ENCODE results near the gene NR1H2. TPM values are rescaled to one million over a fixed set of nuclear protein-coding genes. Genes with fewer than 3 reads are reported as not detected.

NR1H2 gene
- total and polyA plus RNA-seq, 8 donors: 26.7 to 78.4 (median 33.7) TPM

- peaks cover 0 to 54% of the 10 kb centered on the region in 2 donors for H3K4me1 ChIP-seq
- peak in 1 of 4 donors; percentile 34 for DNase-seq
- H3K27me3 ChIP-seq: peaks cover 7 to 89% of the 10 kb centered on the region in 2 donors
These were observed 44.9 kb upstream of the NR1H2 start for GRCh38 chr19:50331221-50331993.

GRCh38 chr19:50331994-50332243, 44.3 kb upstream of the NR1H2 start:
- H3K9me3 ChIP-seq: no peaks in the 10 kb centered on the region
- H3K27me3 ChIP-seq: peaks cover 6 to 89% of the 10 kb centered on the region in 2 donors
- TF ChIP-seq, protein P1, sequence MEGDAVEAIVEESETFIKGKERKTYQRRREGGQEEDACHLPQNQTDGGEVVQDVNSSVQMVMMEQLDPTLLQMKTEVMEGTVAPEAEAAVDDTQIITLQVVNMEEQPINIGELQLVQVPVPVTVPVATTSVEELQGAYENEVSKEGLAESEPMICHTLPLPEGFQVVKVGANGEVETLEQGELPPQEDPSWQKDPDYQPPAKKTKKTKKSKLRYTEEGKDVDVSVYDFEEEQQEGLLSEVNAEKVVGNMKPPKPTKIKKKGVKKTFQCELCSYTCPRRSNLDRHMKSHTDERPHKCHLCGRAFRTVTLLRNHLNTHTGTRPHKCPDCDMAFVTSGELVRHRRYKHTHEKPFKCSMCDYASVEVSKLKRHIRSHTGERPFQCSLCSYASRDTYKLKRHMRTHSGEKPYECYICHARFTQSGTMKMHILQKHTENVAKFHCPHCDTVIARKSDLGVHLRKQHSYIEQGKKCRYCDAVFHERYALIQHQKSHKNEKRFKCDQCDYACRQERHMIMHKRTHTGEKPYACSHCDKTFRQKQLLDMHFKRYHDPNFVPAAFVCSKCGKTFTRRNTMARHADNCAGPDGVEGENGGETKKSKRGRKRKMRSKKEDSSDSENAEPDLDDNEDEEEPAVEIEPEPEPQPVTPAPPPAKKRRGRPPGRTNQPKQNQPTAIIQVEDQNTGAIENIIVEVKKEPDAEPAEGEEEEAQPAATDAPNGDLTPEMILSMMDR (IDR thresholded peaks at IDR 0.05): no peak
- ATAC-seq: no peak
- H3K36me3 ChIP-seq: no peaks in the 10 kb centered on the region
- H3K4me1 ChIP-seq: peaks cover 0 to 49% of the 10 kb centered on the region in 2 donors
- H3K27ac ChIP-seq: peak overlapping the region; percentile 72 to 88
- H3K4me3 ChIP-seq: peak overlapping the region; percentile 46 to 52
- DNase-seq: no peak
- intact Hi-C loops (cut with DNase I): no loop called here

More at GRCh38 chr19:50331221-50331993, 44.9 kb upstream of the NR1H2 start:
- Histone ChIP-seq H3K9me3 (no peaks in the 10 kb centered on the region), H3K36me3 (no peaks in the 10 kb centered on the region), H3K4me3 (peak overlapping the region; percentile 46 to 52), H3K27ac (peak overlapping the region; percentile 72 to 88)
- TF ChIP-seq, protein P1 (IDR thresholded peaks at IDR 0.05): no peak
- intact Hi-C loops (cut with DNase I): no loop called here
- ATAC-seq: no peak

DNA sequence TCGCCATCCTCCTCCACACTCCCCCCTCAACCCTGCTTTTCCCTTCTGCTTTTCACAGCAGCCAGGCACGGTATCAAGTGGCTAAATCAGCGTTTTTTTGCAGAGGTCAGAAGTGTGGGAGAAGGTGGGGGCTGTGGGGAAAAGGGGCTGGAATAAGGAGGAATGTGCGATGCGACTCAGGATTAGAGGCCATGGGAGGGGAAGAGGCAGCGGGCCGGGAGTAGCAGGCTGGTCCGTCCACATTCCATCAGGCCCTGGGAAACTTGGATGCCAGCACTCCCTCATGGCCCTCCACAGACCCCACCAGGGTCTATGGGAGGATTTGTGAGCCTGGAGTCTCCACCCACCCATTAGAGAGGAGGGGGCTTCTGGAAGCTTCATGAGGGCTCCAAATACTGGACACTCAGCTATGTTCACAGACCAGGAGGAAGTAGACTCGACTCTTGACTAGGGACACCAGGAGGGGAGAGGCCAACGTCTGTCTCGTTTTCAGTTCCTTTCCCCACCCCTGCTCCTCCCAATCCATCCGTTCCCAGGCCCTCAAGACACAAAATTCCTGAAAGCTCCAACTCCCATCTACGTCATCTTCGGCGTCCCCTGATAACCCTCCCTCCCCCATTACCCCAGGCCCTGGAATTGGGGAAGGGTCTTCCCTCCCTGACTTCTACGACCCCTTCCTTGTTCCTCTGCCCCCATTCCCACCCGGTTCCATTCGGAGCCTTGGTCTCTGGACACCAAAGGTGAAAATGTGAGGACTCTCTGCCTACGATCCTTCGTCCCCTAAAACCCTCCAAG, 43.8 kb upstream of the NR1H2 start:
- ATAC-seq: peak; percentile 3
- peak in 2 of 4 donors; percentile 54 to 75 for DNase-seq
- Histone ChIP-seq H3K27me3 (peaks cover 2 to 85% of the 10 kb centered on the region in 2 donors), H3K9me3 (no peaks in the 10 kb centered on the region), H3K4me3 (peak overlapping the region; percentile 46 to 52), H3K36me3 (no peaks in the 10 kb centered on the region), H3K27ac (peak overlapping the region; percentile 72 to 88), H3K4me1 (peaks cover 0 to 44% of the 10 kb centered on the region in 2 donors)
- intact Hi-C loops (cut with DNase I): no loop called here
- TF ChIP-seq, protein P1 (IDR thresholded peaks at IDR 0.05): no peak

DNA sequence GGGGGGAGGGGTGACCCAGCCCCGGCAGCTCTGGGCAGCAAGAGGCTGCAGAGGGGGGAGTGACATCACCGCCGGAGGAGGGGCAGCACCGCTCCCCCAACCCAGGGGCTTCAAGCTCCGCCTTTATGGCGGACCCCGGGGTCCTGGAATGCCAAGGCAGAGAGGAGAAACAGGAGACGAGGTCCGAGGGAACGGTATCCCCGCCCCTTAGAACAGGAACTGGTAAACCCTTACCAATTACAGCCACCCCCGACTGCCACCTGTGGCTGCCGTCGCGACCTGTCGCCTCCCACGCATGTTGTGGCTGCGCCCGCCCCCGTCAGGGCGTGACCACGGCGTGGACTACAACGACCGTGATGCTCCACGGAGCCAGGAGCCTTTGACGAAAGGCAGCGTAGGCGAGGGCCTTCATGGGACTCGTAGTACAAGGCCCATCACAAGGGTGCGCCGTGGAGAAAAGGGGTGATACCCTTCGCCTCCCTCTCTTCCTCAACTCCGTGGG, 43.0 kb upstream of the NR1H2 start:
- no peaks in the 10 kb centered on the region for H3K9me3 ChIP-seq
- TF ChIP-seq, protein P1 (IDR thresholded peaks at IDR 0.05): no peak
- intact Hi-C loops (cut with DNase I): no loop called here
- peaks cover 0 to 76% of the 10 kb centered on the region in 2 donors for H3K27me3 ChIP-seq
- no peaks in the 10 kb centered on the region for H3K36me3 ChIP-seq
- ATAC-seq (peak; percentile 72), DNase-seq (peak; percentile 90 to 96 (median 94))
- peak overlapping the region; percentile 72 to 88 for H3K27ac ChIP-seq
- H3K4me3 ChIP-seq: peak overlapping the region; percentile 46 to 52
- peaks cover 0 to 38% of the 10 kb centered on the region in 2 donors for H3K4me1 ChIP-seq

Data from left lung (tissue), 10 donors.